ENCODE results near the gene EZR.
"Not testable (repeated sequence)": the region's sequence is repeated elsewhere in the genome, so short reads cannot be mapped to it uniquely, and the experiment has no call there.

The EZR gene

DNA sequence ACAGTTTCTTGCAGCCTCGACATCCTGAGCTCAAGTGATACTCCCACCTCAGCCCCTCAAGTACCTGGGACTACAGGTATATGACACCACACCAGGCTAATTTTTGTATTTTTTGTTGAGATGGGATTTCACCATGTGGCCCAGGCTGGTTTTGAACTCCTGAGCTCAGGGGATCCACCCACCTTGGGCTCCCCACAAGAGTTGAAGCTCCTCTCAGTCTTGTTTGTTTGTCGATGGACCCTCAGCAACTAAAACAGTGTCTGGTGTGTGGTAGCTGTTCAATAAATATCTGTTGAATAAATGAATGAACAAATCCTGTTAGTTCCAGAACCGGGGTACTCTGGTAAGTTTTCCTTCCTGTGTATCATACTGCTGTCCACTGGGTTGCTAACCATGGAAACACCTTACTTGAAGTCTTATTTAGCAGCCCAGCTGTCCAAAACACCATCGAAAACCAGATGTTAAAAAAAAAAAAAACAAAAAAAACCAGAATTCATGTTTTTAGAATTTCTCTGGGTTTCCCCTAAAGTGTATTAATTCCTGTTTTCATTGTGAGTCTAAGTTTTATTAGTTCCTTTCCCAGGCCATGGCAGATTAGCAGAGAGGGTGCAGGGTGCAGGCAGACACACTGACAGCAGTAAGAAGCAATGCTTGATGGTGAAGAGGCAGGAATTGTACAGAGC lies 7.8 kb upstream of the EZR start:
- ChIA-PET POLR2A (interaction anchor here (0.7 to 2.1 kb wide), 3 partner anchors 11 to 86 kb away, joined by 4 to 9 read pairs (median 4); no protein-coding TSS in a partner anchor), CTCF (interaction anchor here (0.6 to 1.5 kb wide), 3 partner anchors 17 to 784 kb away, joined by 3 to 5 read pairs (median 5); no protein-coding TSS in a partner anchor)
- TF ChIP-seq ZNF335 (tag by site-specific recombination; conservative IDR thresholded peaks at IDR 0.05), result peak; percentile 44; the same call in 1 of the 2 replicates
- TF ChIP-seq ZNF175 (tag by site-specific recombination; IDR thresholded peaks at IDR 0.05), result no peak
- Histone ChIP-seq H3K36me3 (ENCODE audit: control insufficient read depth in 2 of 2, insufficient read depth in 1 of 2, low read length in 2 of 2) (no peaks in the 10 kb centered on the region), H3K4me1 (ENCODE audit: control insufficient read depth, insufficient read depth, low read length) (no peaks in the 10 kb centered on the region), H3K9me3 (ENCODE audit: control insufficient read depth, insufficient read depth, low read depth, low read length) (no peaks in the 10 kb centered on the region), H3K4me3 (ENCODE audit: low read depth, low read length) (no peak overlapping the region), H3K27ac (ENCODE audit: extremely low read depth, low read depth, low read length) (no peak overlapping the region)

DNA sequence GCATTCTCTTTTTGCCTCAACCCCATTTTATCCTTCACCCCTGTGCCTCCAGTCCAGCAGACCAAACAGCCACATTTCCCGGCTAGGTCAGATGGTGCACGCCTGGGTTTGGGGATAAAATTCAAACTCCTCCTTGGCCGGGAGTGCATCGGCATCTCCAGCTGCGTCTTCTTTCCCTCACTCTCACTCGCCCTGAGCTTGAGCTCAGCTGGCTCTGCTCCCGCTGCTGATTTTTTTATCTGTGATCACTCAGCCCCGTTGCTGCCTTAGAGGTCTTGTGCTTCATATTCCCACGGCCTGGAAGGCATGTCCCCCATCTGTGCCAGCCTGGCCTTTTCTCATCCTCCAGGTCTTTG lies 6.8 kb upstream of the EZR start:
- POLR2A ChIA-PET, result interaction anchor here (1.4 to 2.1 kb wide), 2 partner anchors 12 to 43 kb away, joined by 4 to 9 read pairs; no protein-coding TSS in a partner anchor
- CTCF ChIA-PET, result no interaction called here
- no peaks in the 10 kb centered on the region for H3K9me3 ChIP-seq (ENCODE audit: control insufficient read depth, insufficient read depth, low read depth, low read length)
- H3K4me3 ChIP-seq (ENCODE audit: low read depth, low read length), result no peak overlapping the region
- H3K4me1 ChIP-seq (ENCODE audit: control insufficient read depth, insufficient read depth, low read length), result no peaks in the 10 kb centered on the region
- TF ChIP-seq ZNF558 (tag by site-specific recombination; IDR thresholded peaks at IDR 0.05) (no peak), ZBTB17 (tag by site-specific recombination; IDR thresholded peaks at IDR 0.05) (peak; percentile 47)
- H3K27ac ChIP-seq (ENCODE audit: extremely low read depth, low read depth, low read length), result no peak overlapping the region
- no peaks in the 10 kb centered on the region for H3K36me3 ChIP-seq (ENCODE audit: control insufficient read depth in 2 of 2, insufficient read depth in 1 of 2, low read length in 2 of 2)

DNA sequence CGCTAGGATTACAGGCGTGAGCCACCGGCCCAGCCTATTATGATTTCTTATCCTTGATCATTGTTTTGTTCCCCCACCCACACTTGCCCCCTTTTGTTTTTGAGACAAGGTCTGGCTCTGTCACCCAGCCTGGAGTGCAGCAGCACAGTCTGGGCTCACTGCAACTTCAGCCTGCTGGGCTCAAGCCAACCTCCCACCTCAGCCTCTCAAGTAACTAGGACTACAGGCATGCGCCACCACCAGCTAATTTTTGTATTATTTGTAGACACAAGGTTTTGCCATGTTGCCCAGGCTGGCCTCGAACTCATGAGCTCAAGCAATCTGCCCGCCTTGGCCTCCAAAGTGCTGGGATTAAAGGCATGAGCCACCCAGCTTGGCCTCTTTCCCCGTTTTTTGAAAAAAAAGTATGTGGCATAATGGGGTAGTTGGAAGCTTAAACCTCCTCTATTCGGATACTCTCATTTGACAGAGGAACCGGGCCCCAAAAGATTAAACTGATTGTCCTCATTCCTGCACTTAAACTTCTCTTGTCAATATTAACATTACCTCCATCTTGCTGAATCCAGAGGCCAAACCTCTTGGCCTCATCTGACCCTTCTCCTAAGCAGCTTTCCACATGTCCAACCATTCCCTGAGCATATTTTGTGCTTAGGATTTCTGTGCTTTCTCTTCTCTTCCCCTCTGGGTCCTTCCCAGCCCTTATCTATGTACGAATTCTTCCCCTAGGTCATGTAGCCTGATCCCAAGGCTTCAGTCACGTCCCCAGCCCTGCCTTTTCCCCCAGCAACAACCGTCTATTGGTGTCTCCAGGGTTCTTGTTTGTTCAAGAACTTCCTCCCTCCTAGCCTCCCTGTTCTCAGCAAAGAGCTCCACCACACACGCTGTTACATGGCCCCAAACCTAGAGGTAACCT lies 6.1 kb upstream of the EZR start:
- TF ChIP-seq TRIM28 (IDR thresholded peaks at IDR 0.05; ENCODE audit: borderline replicate concordance, low read length), result peak; percentile 15; the same call in 1 of the 2 replicates
- no peak for TF ChIP-seq IKZF3 (tag by site-specific recombination; IDR thresholded peaks at IDR 0.05)
- no peak for TF ChIP-seq ZNF202 (tag by site-specific recombination; IDR thresholded peaks at IDR 0.05; ENCODE audit: borderline replicate concordance)
- TF ChIP-seq, protein P1, sequence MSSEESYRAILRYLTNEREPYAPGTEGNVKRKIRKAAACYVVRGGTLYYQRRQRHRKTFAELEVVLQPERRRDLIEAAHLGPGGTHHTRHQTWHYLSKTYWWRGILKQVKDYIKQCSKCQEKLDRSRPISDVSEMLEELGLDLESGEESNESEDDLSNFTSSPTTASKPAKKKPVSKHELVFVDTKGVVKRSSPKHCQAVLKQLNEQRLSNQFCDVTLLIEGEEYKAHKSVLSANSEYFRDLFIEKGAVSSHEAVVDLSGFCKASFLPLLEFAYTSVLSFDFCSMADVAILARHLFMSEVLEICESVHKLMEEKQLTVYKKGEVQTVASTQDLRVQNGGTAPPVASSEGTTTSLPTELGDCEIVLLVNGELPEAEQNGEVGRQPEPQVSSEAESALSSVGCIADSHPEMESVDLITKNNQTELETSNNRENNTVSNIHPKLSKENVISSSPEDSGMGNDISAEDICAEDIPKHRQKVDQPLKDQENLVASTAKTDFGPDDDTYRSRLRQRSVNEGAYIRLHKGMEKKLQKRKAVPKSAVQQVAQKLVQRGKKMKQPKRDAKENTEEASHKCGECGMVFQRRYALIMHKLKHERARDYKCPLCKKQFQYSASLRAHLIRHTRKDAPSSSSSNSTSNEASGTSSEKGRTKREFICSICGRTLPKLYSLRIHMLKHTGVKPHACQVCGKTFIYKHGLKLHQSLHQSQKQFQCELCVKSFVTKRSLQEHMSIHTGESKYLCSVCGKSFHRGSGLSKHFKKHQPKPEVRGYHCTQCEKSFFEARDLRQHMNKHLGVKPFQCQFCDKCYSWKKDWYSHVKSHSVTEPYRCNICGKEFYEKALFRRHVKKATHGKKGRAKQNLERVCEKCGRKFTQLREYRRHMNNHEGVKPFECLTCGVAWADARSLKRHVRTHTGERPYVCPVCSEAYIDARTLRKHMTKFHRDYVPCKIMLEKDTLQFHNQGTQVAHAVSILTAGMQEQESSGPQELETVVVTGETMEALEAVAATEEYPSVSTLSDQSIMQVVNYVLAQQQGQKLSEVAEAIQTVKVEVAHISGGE (tag by site-specific recombination; conservative IDR thresholded peaks at IDR 0.05; ENCODE audit: low read depth), result no peak
- no peak for TF ChIP-seq SCRT1 (tag by site-specific recombination; IDR thresholded peaks at IDR 0.05; ENCODE audit: borderline replicate concordance)
- TF ChIP-seq ZNF266 (tag by site-specific recombination; IDR thresholded peaks at IDR 0.05; ENCODE audit: low read depth), result no peak
- no peak for TF ChIP-seq KLF1 (tag by site-specific recombination; IDR thresholded peaks at IDR 0.05)
- TF ChIP-seq, protein P2, sequence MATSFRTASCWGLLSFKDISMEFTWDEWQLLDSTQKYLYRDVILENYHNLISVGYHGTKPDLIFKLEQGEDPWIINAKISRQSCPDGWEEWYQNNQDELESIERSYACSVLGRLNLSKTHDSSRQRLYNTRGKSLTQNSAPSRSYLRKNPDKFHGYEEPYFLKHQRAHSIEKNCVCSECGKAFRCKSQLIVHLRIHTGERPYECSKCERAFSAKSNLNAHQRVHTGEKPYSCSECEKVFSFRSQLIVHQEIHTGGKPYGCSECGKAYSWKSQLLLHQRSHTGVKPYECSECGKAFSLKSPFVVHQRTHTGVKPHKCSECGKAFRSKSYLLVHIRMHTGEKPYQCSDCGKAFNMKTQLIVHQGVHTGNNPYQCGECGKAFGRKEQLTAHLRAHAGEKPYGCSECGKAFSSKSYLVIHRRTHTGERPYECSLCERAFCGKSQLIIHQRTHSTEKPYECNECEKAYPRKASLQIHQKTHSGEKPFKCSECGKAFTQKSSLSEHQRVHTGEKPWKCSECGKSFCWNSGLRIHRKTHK (tag by site-specific recombination; IDR thresholded peaks at IDR 0.05), result no peak
- no peak for TF ChIP-seq GLIS2 (tag by site-specific recombination; IDR thresholded peaks at IDR 0.05)
- TF ChIP-seq SETDB1 (IDR thresholded peaks at IDR 0.05; ENCODE audit: insufficient read length, low read length), result no peak
- TF ChIP-seq ZBTB7A (tag by site-specific recombination; IDR thresholded peaks at IDR 0.05; ENCODE audit: low read depth), result no peak
- 0 out of 2 replicates have a peak, but pooled peaks have one; percentile 27 for TF ChIP-seq ZNF600 (tag by site-specific recombination; IDR thresholded peaks at IDR 0.05)
- TF ChIP-seq ZNF792 (tag by site-specific recombination; IDR thresholded peaks at IDR 0.05), result no peak
- no peak for TF ChIP-seq ZNF76 (tag by site-specific recombination; IDR thresholded peaks at IDR 0.05; ENCODE audit: borderline replicate concordance, low read depth)
- TF ChIP-seq, protein P3, sequence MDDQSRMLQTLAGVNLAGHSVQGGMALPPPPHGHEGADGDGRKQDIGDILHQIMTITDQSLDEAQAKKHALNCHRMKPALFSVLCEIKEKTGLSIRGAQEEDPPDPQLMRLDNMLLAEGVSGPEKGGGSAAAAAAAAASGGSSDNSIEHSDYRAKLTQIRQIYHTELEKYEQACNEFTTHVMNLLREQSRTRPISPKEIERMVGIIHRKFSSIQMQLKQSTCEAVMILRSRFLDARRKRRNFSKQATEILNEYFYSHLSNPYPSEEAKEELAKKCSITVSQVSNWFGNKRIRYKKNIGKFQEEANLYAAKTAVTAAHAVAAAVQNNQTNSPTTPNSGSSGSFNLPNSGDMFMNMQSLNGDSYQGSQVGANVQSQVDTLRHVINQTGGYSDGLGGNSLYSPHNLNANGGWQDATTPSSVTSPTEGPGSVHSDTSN (CRISPR knock-in tag; IDR thresholded peaks at IDR 0.05), result no peak
- Histone ChIP-seq H3K4me3 (ENCODE audit: low read depth, low read length) (no peak overlapping the region), H3K4me1 (ENCODE audit: control insufficient read depth, insufficient read depth, low read length) (no peaks in the 10 kb centered on the region), H3K27ac (ENCODE audit: extremely low read depth, low read depth, low read length) (no peak overlapping the region), H3K36me3 (ENCODE audit: control insufficient read depth in 2 of 2, insufficient read depth in 1 of 2, low read length in 2 of 2) (no peaks in the 10 kb centered on the region), H3K9me3 (ENCODE audit: control insufficient read depth, insufficient read depth, low read depth, low read length) (no peaks in the 10 kb centered on the region)
- ChIA-PET POLR2A (interaction anchor here (1.4 to 2.1 kb wide), 2 partner anchors 12 to 44 kb away, joined by 4 to 9 read pairs; no protein-coding TSS in a partner anchor), CTCF (no interaction called here)

DNA sequence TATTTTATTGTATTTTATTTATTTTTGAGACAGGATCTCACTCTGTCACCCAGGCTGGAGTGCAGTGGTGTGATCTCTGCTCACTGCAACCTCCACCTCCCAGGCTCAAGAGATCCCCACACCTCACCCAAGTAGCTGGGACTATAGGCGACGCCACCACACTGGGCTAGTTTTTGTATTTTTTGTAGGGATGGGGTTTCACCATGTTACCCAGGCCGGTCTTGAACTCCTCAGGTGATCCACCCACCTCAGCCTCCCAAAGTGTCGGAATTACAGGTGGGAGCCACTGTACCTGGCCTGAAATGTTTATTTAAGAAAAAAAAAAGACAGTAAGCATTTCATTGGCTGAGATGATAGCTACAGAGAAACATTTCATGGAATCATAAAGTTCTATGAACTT lies 4.4 kb upstream of the EZR start:
- not testable (repeated sequence) for H3K36me3 ChIP-seq (ENCODE audit: control insufficient read depth in 2 of 2, insufficient read depth in 1 of 2, low read length in 2 of 2); H3K4me1 ChIP-seq (ENCODE audit: control insufficient read depth, insufficient read depth, low read length); H3K4me3 ChIP-seq (ENCODE audit: low read depth, low read length); H3K9me3 ChIP-seq (ENCODE audit: control insufficient read depth, insufficient read depth, low read depth, low read length); H3K27ac ChIP-seq (ENCODE audit: extremely low read depth, low read depth, low read length)
- ChIA-PET CTCF (interaction anchor here (0.6 kb wide), 1 partner anchor 114 kb away, joined by 3 read pairs; no protein-coding TSS in a partner anchor), POLR2A (interaction anchor here (1.4 kb wide), 1 partner anchor 46 kb away, joined by 4 read pairs; no protein-coding TSS in a partner anchor)

Data from HEK293 (cell line).